Liver (tissue), 9 donors: ENCODE data around the gene UPK2. TPM values are rescaled to one million over a fixed set of nuclear protein-coding genes. Genes with fewer than 3 reads are reported as not detected.
"Not testable (repeated sequence)": the region's sequence is repeated elsewhere in the genome, so short reads cannot be mapped to it uniquely, and the experiment has no call there.

Experiments used
- DNase-seq: peaks from one replicate; pipeline ENCODE4 v3.0.0-alpha.2; 2017; ENCODE audit warnings: low spot score
- H3K27ac ChIP-seq, 2 donors: one replicate each; pipeline ENCODE4 v1.7.0; 2013; ENCODE audit warnings: inconsistent platforms in 2 of 2, low read length in 2 of 2, control low read depth in 1 of 2, low read depth in 1 of 2, mild to moderate bottlenecking in 1 of 2
- H3K27me3 ChIP-seq, 4 donors: one replicate each; pipeline versions ENCODE4 v1.6.1 to v1.7.0; 2013; ENCODE audit warnings: low read length in 3 of 4, inconsistent platforms in 1 of 4, mild to moderate bottlenecking in 1 of 4, moderate library complexity in 1 of 4; ENCODE audit not compliant: control insufficient read depth in 4 of 4, insufficient read depth in 4 of 4
- H3K36me3 ChIP-seq, 4 donors: one replicate each; pipeline versions ENCODE4 v1.6.1 to v1.7.0; 2013; ENCODE audit warnings: low read length in 3 of 4, mild to moderate bottlenecking in 3 of 4, low read depth in 1 of 4, moderate library complexity in 1 of 4; ENCODE audit not compliant: control insufficient read depth in 4 of 4, insufficient read depth in 3 of 4
- H3K4me1 ChIP-seq, 4 donors: one replicate each; pipeline versions ENCODE4 v1.6.1 to v1.7.0; 2013; ENCODE audit warnings: low read length in 3 of 4, mild to moderate bottlenecking in 3 of 4, moderate library complexity in 1 of 4; ENCODE audit not compliant: control insufficient read depth in 4 of 4, insufficient read depth in 4 of 4
- H3K4me3 ChIP-seq, 3 donors: one replicate each; pipeline versions ENCODE4 v1.6.1 to v1.7.0; 2013; ENCODE audit warnings: low read length in 3 of 3, control low read depth in 1 of 3, low read depth in 1 of 3, mild to moderate bottlenecking in 1 of 3
- H3K9ac ChIP-seq, 2 donors: one replicate each; pipeline ENCODE4 v1.7.0; 2013; ENCODE audit warnings: low read length in 2 of 2, mild to moderate bottlenecking in 2 of 2, moderate library complexity in 2 of 2, control low read depth in 1 of 2, low read depth in 1 of 2
- H3K9me3 ChIP-seq, 4 donors: one replicate each; pipeline versions ENCODE4 v1.6.1 to v1.7.0; 2013; ENCODE audit warnings: low read length in 3 of 4; ENCODE audit not compliant: control insufficient read depth in 4 of 4
- EGR1 ChIP-seq, 2 donors: IDR thresholded peaks; 2 replicates each; pipeline ENCODE4 v1.6.1; 2016 to 2018; ENCODE audit warnings: antibody characterized with exemption in 2 of 2, low read depth in 2 of 2
- FOXA1 ChIP-seq: IDR thresholded peaks from 2 replicates; pipeline ENCODE4 v1.6.1; 2016; ENCODE audit warnings: antibody characterized with exemption
- GABPA ChIP-seq, 2 donors: IDR thresholded peaks in 1 of 2; conservative IDR thresholded peaks in 1 of 2; 2 replicates each; pipeline ENCODE4 v1.6.1; 2016; ENCODE audit warnings: antibody characterized with exemption in 2 of 2, mild to moderate bottlenecking in 1 of 2, moderate library complexity in 1 of 2
- HNF4A ChIP-seq, 2 donors: conservative IDR thresholded peaks; 2 replicates each; pipeline ENCODE4 v1.6.1; 2016; ENCODE audit warnings: antibody characterized with exemption in 2 of 2, mild to moderate bottlenecking in 2 of 2
- JUND ChIP-seq, 2 donors: IDR thresholded peaks; 2 replicates each; pipeline ENCODE4 v1.6.1; 2016; ENCODE audit warnings: antibody characterized with exemption in 2 of 2
- RAD21 ChIP-seq, 2 donors: IDR thresholded peaks; 2 replicates each; pipeline ENCODE4 v1.6.1; 2016; ENCODE audit warnings: antibody characterized with exemption in 2 of 2, mild to moderate bottlenecking in 2 of 2
- RXRA ChIP-seq, 2 donors: IDR thresholded peaks; 2 replicates each; pipeline ENCODE4 v1.6.1; 2017 to 2018; ENCODE audit warnings: antibody characterized with exemption in 2 of 2, mild to moderate bottlenecking in 1 of 2
- SP1 ChIP-seq: IDR thresholded peaks from 2 replicates; pipeline ENCODE4 v1.6.1; 2018; ENCODE audit warnings: antibody characterized with exemption, mild to moderate bottlenecking
- TAF1 ChIP-seq: conservative IDR thresholded peaks from 2 replicates; pipeline ENCODE4 v1.6.1; 2016; ENCODE audit warnings: antibody characterized with exemption, mild to moderate bottlenecking
- YY1 ChIP-seq: IDR thresholded peaks from 2 replicates; pipeline ENCODE4 v1.6.1; 2016; ENCODE audit warnings: antibody characterized with exemption, mild to moderate bottlenecking
- WGBS: extraction: QIAGEN DNeasy Blood & Tissue Kit; methylation state at CpG from one replicate; pipeline ENCODE4 v1.1.7; 2013; 5-methylcytosine and 5-hydroxymethylcytosine counted together
- polyA plus RNA-seq, 2 donors: library from polyadenylated mRNA; stranded (reverse) in 1 of 2; unstranded in 1 of 2; fragments of 200-250 nt in 1 of 2; fragments of >200 nt in 1 of 2; fragmentation: Nextera tagmentation in 1 of 2; extraction: Ambion mirVana in 1 of 2; gene quantifications; one replicate each; pipeline versions ENCODE4 v1.2.1 to v1.2.3, GENCODE V29; 2013 to 2015
- total RNA-seq, 2 donors: library from RNA; depleted of rRNA; stranded (reverse); fragments of >200 nt; gene quantifications; one replicate each; pipeline ENCODE4 v1.2.3, GENCODE V29; 2014
- TF ChIP-seq, protein P1 (sequence below): fragments of 150-350 bp; IDR thresholded peaks from 2 replicates; pipeline ENCODE4 v1.5.1; 2017; ENCODE audit warnings: improper control_type of control experiment, low read depth, low read length; ENCODE audit not compliant: missing input control
- TF ChIP-seq, protein P2 (sequence below): IDR thresholded peaks from 2 replicates; pipeline ENCODE4 v1.6.1; 2016; ENCODE audit warnings: antibody characterized with exemption
- TF ChIP-seq, protein P3 (sequence below): IDR thresholded peaks from 2 replicates; pipeline ENCODE4 v1.6.1; 2016; ENCODE audit warnings: antibody characterized with exemption
- TF ChIP-seq, protein P4 (sequence below): IDR thresholded peaks from 2 replicates; pipeline ENCODE4 v1.6.1; 2016; ENCODE audit warnings: antibody characterized with exemption, mild to moderate bottlenecking
- donor health status: healthy.
- donor health status: healthy.
- donor health status: healthy.
- donor health status: healthy.
- donor health status: healthy.

The UPK2 gene
- total and polyA plus RNA-seq, 4 donors: not detected

DNA sequence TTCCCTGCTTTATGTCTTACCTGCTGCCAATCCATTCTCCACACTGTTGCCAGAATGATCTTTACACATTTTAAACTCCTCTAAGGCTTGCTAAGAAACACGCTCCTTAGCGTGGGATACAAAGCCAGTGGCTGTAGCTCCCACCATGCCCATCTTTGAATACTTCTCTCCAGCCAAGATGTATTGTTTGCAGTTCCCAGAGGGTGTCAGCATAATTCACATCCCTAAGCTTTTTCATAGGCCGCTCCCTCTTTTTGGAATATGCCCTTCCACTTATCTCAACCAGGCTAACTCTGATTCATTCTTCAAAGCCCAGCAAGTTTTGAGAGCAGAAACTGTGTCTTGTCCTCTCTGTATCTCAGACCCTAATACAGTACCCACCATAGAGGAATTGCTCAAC is 8.1 kb upstream of the UPK2 start:
- DNase-seq: no peak
- TF ChIP-seq, protein P1, sequence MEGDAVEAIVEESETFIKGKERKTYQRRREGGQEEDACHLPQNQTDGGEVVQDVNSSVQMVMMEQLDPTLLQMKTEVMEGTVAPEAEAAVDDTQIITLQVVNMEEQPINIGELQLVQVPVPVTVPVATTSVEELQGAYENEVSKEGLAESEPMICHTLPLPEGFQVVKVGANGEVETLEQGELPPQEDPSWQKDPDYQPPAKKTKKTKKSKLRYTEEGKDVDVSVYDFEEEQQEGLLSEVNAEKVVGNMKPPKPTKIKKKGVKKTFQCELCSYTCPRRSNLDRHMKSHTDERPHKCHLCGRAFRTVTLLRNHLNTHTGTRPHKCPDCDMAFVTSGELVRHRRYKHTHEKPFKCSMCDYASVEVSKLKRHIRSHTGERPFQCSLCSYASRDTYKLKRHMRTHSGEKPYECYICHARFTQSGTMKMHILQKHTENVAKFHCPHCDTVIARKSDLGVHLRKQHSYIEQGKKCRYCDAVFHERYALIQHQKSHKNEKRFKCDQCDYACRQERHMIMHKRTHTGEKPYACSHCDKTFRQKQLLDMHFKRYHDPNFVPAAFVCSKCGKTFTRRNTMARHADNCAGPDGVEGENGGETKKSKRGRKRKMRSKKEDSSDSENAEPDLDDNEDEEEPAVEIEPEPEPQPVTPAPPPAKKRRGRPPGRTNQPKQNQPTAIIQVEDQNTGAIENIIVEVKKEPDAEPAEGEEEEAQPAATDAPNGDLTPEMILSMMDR: no peak
- no peak for TF ChIP-seq SP1
- TF ChIP-seq RAD21 (IDR thresholded peaks at IDR 0.05): no peak
- TF ChIP-seq EGR1 (IDR thresholded peaks at IDR 0.05; ENCODE audit: low read depth in 2 of 2): no peak
- TF ChIP-seq FOXA1: no peak
- TF ChIP-seq TAF1: no peak
- no peak for TF ChIP-seq RXRA (IDR thresholded peaks at IDR 0.05)
- TF ChIP-seq HNF4A (conservative IDR thresholded peaks at IDR 0.05): no peak
- TF ChIP-seq, protein P2, sequence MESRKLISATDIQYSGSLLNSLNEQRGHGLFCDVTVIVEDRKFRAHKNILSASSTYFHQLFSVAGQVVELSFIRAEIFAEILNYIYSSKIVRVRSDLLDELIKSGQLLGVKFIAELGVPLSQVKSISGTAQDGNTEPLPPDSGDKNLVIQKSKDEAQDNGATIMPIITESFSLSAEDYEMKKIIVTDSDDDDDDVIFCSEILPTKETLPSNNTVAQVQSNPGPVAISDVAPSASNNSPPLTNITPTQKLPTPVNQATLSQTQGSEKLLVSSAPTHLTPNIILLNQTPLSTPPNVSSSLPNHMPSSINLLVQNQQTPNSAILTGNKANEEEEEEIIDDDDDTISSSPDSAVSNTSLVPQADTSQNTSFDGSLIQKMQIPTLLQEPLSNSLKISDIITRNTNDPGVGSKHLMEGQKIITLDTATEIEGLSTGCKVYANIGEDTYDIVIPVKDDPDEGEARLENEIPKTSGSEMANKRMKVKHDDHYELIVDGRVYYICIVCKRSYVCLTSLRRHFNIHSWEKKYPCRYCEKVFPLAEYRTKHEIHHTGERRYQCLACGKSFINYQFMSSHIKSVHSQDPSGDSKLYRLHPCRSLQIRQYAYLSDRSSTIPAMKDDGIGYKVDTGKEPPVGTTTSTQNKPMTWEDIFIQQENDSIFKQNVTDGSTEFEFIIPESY: no peak
- no peak for TF ChIP-seq JUND (IDR thresholded peaks at IDR 0.05)
- TF ChIP-seq, protein P3, sequence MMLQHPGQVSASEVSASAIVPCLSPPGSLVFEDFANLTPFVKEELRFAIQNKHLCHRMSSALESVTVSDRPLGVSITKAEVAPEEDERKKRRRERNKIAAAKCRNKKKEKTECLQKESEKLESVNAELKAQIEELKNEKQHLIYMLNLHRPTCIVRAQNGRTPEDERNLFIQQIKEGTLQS: no peak
- no peak for TF ChIP-seq GABPA (IDR thresholded peaks at IDR 0.05 in 1 of 2, conservative IDR thresholded peaks at IDR 0.05 in 1 of 2)
- TF ChIP-seq, protein P4, sequence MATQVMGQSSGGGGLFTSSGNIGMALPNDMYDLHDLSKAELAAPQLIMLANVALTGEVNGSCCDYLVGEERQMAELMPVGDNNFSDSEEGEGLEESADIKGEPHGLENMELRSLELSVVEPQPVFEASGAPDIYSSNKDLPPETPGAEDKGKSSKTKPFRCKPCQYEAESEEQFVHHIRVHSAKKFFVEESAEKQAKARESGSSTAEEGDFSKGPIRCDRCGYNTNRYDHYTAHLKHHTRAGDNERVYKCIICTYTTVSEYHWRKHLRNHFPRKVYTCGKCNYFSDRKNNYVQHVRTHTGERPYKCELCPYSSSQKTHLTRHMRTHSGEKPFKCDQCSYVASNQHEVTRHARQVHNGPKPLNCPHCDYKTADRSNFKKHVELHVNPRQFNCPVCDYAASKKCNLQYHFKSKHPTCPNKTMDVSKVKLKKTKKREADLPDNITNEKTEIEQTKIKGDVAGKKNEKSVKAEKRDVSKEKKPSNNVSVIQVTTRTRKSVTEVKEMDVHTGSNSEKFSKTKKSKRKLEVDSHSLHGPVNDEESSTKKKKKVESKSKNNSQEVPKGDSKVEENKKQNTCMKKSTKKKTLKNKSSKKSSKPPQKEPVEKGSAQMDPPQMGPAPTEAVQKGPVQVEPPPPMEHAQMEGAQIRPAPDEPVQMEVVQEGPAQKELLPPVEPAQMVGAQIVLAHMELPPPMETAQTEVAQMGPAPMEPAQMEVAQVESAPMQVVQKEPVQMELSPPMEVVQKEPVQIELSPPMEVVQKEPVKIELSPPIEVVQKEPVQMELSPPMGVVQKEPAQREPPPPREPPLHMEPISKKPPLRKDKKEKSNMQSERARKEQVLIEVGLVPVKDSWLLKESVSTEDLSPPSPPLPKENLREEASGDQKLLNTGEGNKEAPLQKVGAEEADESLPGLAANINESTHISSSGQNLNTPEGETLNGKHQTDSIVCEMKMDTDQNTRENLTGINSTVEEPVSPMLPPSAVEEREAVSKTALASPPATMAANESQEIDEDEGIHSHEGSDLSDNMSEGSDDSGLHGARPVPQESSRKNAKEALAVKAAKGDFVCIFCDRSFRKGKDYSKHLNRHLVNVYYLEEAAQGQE: no peak
- Histone ChIP-seq H3K27me3 (no peaks in the 10 kb centered on the region), H3K9me3 (no peaks in the 10 kb centered on the region), H3K36me3 (no peaks in the 10 kb centered on the region), H3K4me1 (no peaks in the 10 kb centered on the region), H3K4me3 (no peak overlapping the region), H3K27ac (no peak overlapping the region), H3K9ac (no peak overlapping the region)
- WGBS: 94% methylated on average over 3 of the region's 3 CpGs

DNA sequence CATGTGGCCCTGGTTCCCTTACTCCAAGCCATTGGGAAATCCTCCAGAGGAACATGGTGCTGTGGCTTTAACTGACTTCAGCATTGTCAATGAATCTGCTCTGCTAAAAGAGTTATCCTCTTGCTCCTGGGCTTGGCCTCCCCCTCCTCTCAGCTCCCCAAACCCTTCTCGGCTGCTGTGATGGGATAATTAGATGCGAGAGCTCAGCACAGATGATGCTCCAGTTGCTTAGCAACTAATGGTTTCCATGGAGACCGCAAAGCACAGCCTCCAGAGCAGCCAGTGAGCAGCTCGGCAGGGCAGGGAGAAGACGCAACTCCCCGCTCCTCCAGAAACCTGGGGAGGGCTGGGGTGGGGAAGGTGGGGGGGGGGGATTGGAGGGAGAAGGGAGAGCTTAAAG is 2.8 kb upstream of the UPK2 start:
- H3K4me1 ChIP-seq: no peaks in the 10 kb centered on the region
- TF ChIP-seq HNF4A (conservative IDR thresholded peaks at IDR 0.05) (no peak), TAF1 (no peak), RXRA (IDR thresholded peaks at IDR 0.05) (no peak), SP1 (no peak), YY1 (no peak)
- TF ChIP-seq, protein P1: no peak
- 58% methylated on average over 6 of the region's 6 CpGs for WGBS
- no peak for DNase-seq
- H3K27me3 ChIP-seq: no peaks in the 10 kb centered on the region
- H3K36me3 ChIP-seq: no peaks in the 10 kb centered on the region
- no peak overlapping the region for H3K27ac ChIP-seq
- no peak overlapping the region for H3K4me3 ChIP-seq
- H3K9me3 ChIP-seq: no peaks in the 10 kb centered on the region
- no peak overlapping the region for H3K9ac ChIP-seq

DNA sequence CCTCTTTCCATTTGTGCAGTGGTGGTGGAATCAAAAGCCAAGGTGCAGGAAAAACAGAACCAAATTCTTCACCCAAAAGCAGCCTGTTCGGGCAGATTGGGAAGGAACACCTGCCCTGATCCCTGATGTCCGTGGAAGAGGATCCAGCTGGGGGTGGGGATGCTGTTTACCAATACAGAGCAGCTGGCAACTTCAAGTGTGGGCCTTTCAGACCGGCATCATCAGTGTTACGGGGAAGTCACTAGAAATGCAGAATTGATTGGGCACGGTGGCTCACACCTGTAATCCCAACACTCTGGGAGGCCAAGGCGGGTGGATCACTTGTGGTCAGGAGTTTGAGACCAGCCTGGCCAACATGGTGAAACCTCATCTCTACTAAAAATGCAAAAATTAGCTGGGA is 2.1 kb upstream of the UPK2 start:
- not testable (repeated sequence) for H3K27me3 ChIP-seq, H3K36me3 ChIP-seq, H3K9me3 ChIP-seq, H3K9ac ChIP-seq, H3K27ac ChIP-seq, H3K4me1 ChIP-seq, DNase-seq, H3K4me3 ChIP-seq
- WGBS: 78% methylated on average over 6 of the region's 6 CpGs
